ENCODE results near the gene ADGRA1.

ADGRA1 gene

GRCh38 chr10:133158756-133159610, 71.3 kb downstream of the ADGRA1 start:
- DNase-seq (ENCODE audit: low read depth): no peak
- no peak overlapping the region for H3K4me3 ChIP-seq (ENCODE audit: control insufficient read depth, low read depth, low read length)
- no peak for TF ChIP-seq CTCF (IDR thresholded peaks at IDR 0.05; ENCODE audit: control insufficient read depth, insufficient read depth, low read depth, low read length, missing control alignments)

- TF ChIP-seq CTCF (IDR thresholded peaks at IDR 0.05; ENCODE audit: control insufficient read depth, insufficient read depth, low read depth, low read length, missing control alignments): no peak
- H3K4me3 ChIP-seq (ENCODE audit: control insufficient read depth, low read depth, low read length): no peak overlapping the region
- DNase-seq (ENCODE audit: low read depth): no peak
These were observed 71.9 kb downstream of the ADGRA1 start for GRCh38 chr10:133159611-133159949.

GRCh38 chr10:133159950-133160825, 72.5 kb downstream of the ADGRA1 start, which contains the start of gene KNDC1:
TSS of gene KNDC1 (plus strand) at chr10:133160219. CDS start at chr10:133160468, 249 bp downstream.
- no peak for TF ChIP-seq CTCF (IDR thresholded peaks at IDR 0.05; ENCODE audit: control insufficient read depth, insufficient read depth, low read depth, low read length, missing control alignments)
- peak within 1 kb of the TSS; percentile 21 for H3K4me3 ChIP-seq (ENCODE audit: control insufficient read depth, low read depth, low read length)
- no peak for DNase-seq (ENCODE audit: low read depth)

- peak overlapping the region; percentile 21 for H3K4me3 ChIP-seq (ENCODE audit: control insufficient read depth, low read depth, low read length)
These were observed 73.2 kb downstream of the ADGRA1 start for GRCh38 chr10:133160826-133161471.

GRCh38 chr10:133161486-133162109, 73.9 kb downstream of the ADGRA1 start:
- no peak for TF ChIP-seq CTCF (IDR thresholded peaks at IDR 0.05; ENCODE audit: control insufficient read depth, insufficient read depth, low read depth, low read length, missing control alignments)
- DNase-seq (ENCODE audit: low read depth): no peak
- no peak overlapping the region for H3K4me3 ChIP-seq (ENCODE audit: control insufficient read depth, low read depth, low read length)

More at GRCh38 chr10:133160826-133161471, 73.2 kb downstream of the ADGRA1 start:
- DNase-seq (ENCODE audit: low read depth): no peak
- TF ChIP-seq CTCF (IDR thresholded peaks at IDR 0.05; ENCODE audit: control insufficient read depth, insufficient read depth, low read depth, low read length, missing control alignments): no peak
